Hepatocyte (in vitro differentiated cells): Measurements from ENCODE around the gene DRC7. TPM values are rescaled to one million over a fixed set of nuclear protein-coding genes. Genes with fewer than 3 reads are reported as not detected.

ENCODE experiments used
- DNase-seq: peaks from one replicate; pipeline ENCODE4 v3.0.0-alpha.2; 2016; ENCODE audit warnings: low spot score
- H2AFZ ChIP-seq: fragments of 200-600 bp; sonication (generic); 2 replicates; pipeline ENCODE4 v1.6.0; 2016; ENCODE audit warnings: antibody characterized with exemption, mild to moderate bottlenecking
- H3K27ac ChIP-seq: fragments of 200-600 bp; sonication (generic); 2 replicates; pipeline ENCODE4 v1.5.1; 2016; ENCODE audit warnings: mild to moderate bottlenecking
- H3K27me3 ChIP-seq: fragments of 200-600 bp; sonication (generic); 2 replicates; pipeline ENCODE4 v1.6.1; 2016
- H3K36me3 ChIP-seq: fragments of 200-600 bp; sonication (generic); replicated peaks from 2 replicates; pipeline ENCODE4 v1.5.1; 2016; ENCODE audit warnings: low read depth; ENCODE audit not compliant: insufficient read depth
- H3K4me1 ChIP-seq: fragments of 200-600 bp; sonication (generic); 2 replicates; pipeline ENCODE4 v1.5.1; 2016; ENCODE audit warnings: mild to moderate bottlenecking, moderate library complexity; ENCODE audit not compliant: insufficient read depth
- H3K4me2 ChIP-seq: fragments of 200-600 bp; sonication (generic); 2 replicates; pipeline ENCODE4 v1.6.0; 2016
- H3K4me3 ChIP-seq: fragments of 200-600 bp; sonication (generic); 2 replicates; pipeline ENCODE4 v1.5.1; 2016; ENCODE audit warnings: mild to moderate bottlenecking
- H3K79me2 ChIP-seq: fragments of 200-600 bp; sonication (generic); 2 replicates; pipeline ENCODE4 v1.6.0; 2017; ENCODE audit warnings: mild to moderate bottlenecking
- H3K9me2 ChIP-seq: fragments of 200-600 bp; sonication (generic); replicated peaks from 2 replicates; pipeline ENCODE4 v1.6.0; 2017; ENCODE audit warnings: mild to moderate bottlenecking; ENCODE audit not compliant: insufficient read depth
- H3K9me3 ChIP-seq: fragments of 200-600 bp; sonication (generic); 2 replicates; pipeline ENCODE4 v1.5.1; 2016; ENCODE audit warnings: low read depth, mild to moderate bottlenecking
- H4K20me1 ChIP-seq: fragments of 200-600 bp; sonication (generic); 2 replicates; pipeline ENCODE4 v1.6.0; 2016; ENCODE audit warnings: mild to moderate bottlenecking; ENCODE audit not compliant: insufficient read depth, poor library complexity, severe bottlenecking
- EZH2 ChIP-seq: fragments of 200-600 bp; sonication (generic); IDR thresholded peaks from 2 replicates; pipeline ENCODE4 v1.6.1; 2016; ENCODE audit warnings: antibody characterized with exemption, mild to moderate bottlenecking, borderline replicate concordance
- EZH2phosphoT487 ChIP-seq: fragments of 200-600 bp; sonication (generic); IDR thresholded peaks from one replicate; pipeline ENCODE4 v1.6.1; 2018; ENCODE audit warnings: antibody characterized with exemption, mild to moderate bottlenecking, low read depth, moderate library complexity; ENCODE audit not compliant: unreplicated experiment, severe bottlenecking
- WGBS: methylation state at CpG from one replicate; pipeline ENCODE4 v1.1.6; 2016; ENCODE audit warnings: low lambda C conversion rate; ENCODE audit errors: missing lambda C conversion rate; 5-methylcytosine and 5-hydroxymethylcytosine counted together
- polyA plus RNA-seq: library from polyadenylated mRNA; unstranded; fragments of >200 nt; fragmentation: Nextera tagmentation; extraction: Ambion mirVana; gene quantifications from 2 replicates; pipeline ENCODE4 v1.2.1, GENCODE V29; 2016
- total RNA-seq: library from RNA; depleted of rRNA; stranded (reverse); fragments of >200 nt; gene quantifications from 2 replicates; pipeline ENCODE4 v1.2.3, GENCODE V29; 2014
- TF ChIP-seq, protein P1 (sequence below): fragments of 200-600 bp; sonication (generic); IDR thresholded peaks from 2 replicates; pipeline ENCODE4 v1.5.1; 2016; ENCODE audit warnings: antibody characterized with exemption, mild to moderate bottlenecking; ENCODE audit not compliant: poor library complexity

The DRC7 gene
- total and polyA plus RNA-seq, 2 experiments from 2014 or later = 0.27 to 0.93 TPM

DNA sequence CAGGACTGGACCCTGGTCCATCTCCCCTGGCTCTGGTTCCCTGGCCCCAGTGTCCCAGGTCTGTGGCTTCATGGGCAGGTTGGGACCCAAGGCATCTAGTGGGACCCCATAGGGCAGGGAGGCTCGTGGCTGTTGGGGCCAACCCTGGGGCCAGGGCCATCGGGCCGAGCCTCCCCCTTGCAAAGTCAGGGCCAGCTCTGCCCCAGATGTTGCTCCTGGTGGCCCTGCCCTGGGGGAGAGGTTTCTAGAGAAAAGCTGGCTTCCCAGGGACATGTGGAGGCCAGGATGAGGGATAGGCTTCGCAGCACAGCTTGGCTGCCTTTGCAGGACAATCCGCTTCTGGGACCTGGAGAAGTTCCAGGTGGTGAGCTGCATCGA, 57.6 kb downstream of the DRC7 start:
- no peak for TF ChIP-seq EZH2phosphoT487
- TF ChIP-seq EZH2 = no peak
- TF ChIP-seq, protein P1, sequence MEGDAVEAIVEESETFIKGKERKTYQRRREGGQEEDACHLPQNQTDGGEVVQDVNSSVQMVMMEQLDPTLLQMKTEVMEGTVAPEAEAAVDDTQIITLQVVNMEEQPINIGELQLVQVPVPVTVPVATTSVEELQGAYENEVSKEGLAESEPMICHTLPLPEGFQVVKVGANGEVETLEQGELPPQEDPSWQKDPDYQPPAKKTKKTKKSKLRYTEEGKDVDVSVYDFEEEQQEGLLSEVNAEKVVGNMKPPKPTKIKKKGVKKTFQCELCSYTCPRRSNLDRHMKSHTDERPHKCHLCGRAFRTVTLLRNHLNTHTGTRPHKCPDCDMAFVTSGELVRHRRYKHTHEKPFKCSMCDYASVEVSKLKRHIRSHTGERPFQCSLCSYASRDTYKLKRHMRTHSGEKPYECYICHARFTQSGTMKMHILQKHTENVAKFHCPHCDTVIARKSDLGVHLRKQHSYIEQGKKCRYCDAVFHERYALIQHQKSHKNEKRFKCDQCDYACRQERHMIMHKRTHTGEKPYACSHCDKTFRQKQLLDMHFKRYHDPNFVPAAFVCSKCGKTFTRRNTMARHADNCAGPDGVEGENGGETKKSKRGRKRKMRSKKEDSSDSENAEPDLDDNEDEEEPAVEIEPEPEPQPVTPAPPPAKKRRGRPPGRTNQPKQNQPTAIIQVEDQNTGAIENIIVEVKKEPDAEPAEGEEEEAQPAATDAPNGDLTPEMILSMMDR = no peak
- no peak for DNase-seq
- Histone ChIP-seq H3K9me3 (no peaks in the 10 kb centered on the region), H3K27ac (no peak overlapping the region), H2AFZ (no peak overlapping the region), H3K9me2 (no peaks in the 10 kb centered on the region), H3K27me3 (no peaks in the 10 kb centered on the region), H3K4me1 (no peaks in the 10 kb centered on the region), H3K4me3 (no peak overlapping the region), H3K36me3 (no peaks in the 10 kb centered on the region), H4K20me1 (no peaks in the 10 kb centered on the region), H3K79me2 (no peaks in the 10 kb centered on the region), H3K4me2 (no peak overlapping the region)
- 92% methylated on average over 6 of the region's 6 CpGs for WGBS

DNA sequence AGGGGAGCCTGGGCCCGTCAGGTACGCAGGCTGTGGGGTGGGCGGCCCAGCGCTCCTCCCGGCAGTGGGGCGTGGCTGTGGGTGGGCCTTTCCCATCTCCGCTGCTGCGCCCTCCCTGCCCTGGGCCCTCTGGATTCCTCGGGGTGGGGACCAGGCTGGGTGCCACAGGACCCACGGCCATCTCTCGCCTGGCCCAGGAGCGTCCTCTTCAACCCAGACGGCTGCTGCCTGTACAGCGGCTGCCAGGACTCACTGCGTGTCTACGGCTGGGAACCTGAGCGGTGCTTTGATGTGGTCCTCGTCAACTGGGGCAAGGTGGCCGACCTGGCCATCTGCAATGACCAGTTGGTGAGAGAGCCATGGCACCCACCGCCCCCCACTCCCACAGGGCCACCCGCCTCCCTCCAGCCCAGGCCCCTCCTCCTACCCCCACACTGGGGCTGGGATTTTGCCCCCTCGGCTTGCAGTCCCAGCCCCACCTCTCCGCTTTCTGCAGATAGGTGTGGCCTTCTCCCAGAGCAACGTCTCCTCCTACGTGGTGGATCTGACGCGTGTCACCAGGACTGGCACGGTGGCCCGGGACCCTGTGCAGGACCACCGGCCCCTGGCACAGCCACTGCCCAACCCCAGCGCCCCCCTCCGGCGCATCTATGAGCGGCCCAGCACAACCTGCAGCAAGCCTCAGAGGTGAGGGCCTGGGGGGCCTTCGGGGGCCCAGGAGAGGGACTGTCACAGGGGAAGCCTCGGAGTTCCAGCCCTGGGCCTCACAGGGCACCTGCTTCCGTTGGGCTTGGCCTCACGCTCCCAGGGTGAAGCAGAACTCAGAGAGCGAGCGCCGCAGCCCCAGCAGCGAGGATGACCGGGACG, 58.2 kb downstream of the DRC7 start:
- Histone ChIP-seq H4K20me1 (no peaks in the 10 kb centered on the region), H3K4me1 (no peaks in the 10 kb centered on the region), H3K9me3 (no peaks in the 10 kb centered on the region), H3K27ac (no peak overlapping the region), H3K36me3 (no peaks in the 10 kb centered on the region), H3K4me3 (no peak overlapping the region), H3K27me3 (no peaks in the 10 kb centered on the region), H3K9me2 (no peaks in the 10 kb centered on the region), H2AFZ (no peak overlapping the region), H3K79me2 (no peaks in the 10 kb centered on the region), H3K4me2 (no peak overlapping the region)
- no peak for DNase-seq
- TF ChIP-seq EZH2 (no peak), EZH2phosphoT487 (no peak)
- 90% methylated on average over 40 of the region's 44 CpGs for WGBS

GRCh38 chr16:57753448-57754353, 59.1 kb downstream of the DRC7 start:
- H3K4me3 ChIP-seq = no peak overlapping the region
- no peaks in the 10 kb centered on the region for H3K27me3 ChIP-seq
- DNase-seq = no peak
- H3K27ac ChIP-seq = no peak overlapping the region
- WGBS = 96% methylated on average over 30 of the region's 32 CpGs
- TF ChIP-seq EZH2 = no peak
- no peak for TF ChIP-seq EZH2phosphoT487
- TF ChIP-seq, protein P1 = no peak
- no peak overlapping the region for H2AFZ ChIP-seq
- H3K9me3 ChIP-seq = no peaks in the 10 kb centered on the region
- H3K4me1 ChIP-seq = no peaks in the 10 kb centered on the region
- H3K36me3 ChIP-seq = no peaks in the 10 kb centered on the region
- no peaks in the 10 kb centered on the region for H4K20me1 ChIP-seq
- H3K9me2 ChIP-seq = no peaks in the 10 kb centered on the region
- H3K79me2 ChIP-seq = no peaks in the 10 kb centered on the region
- no peak overlapping the region for H3K4me2 ChIP-seq
